NCI-H187 treated with DMSO at 0.1 percent for 48 hours (cell line): ENCODE data around the gene BMI1.
"Not testable (repeated sequence)": the region's sequence is repeated elsewhere in the genome, so short reads cannot be mapped to it uniquely, and the experiment has no call there.

Experiments used
- DNase-seq: peaks from one replicate; lab custom pipeline; 2025; lab: John Stamatoyannopoulos, UW

BMI1 gene

DNA sequence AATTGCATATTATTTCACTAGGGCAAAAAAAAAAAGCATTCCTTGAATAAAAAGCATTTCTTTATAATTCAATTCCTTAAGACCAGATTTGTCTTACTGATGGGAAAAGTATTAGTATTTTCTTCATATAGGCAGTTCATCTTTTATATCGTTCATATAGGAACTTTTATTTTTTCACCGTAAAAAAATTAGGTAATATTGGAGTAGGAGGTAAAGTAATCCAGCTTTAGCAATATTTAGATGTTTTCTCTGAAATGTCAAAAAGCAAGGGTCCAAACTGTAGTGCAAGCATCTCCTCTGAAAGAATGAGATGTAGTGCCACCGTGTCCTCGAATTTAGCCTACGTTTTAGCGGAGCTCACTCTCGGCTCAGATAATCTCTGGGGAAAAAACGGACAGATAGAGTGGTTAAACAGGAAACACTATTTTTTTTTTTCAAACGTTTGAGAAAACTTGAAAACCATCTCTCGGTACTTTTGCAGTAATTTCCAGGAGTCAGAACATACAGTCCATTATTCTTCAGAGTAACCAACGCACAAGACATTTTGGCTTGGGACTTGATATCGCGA, 18.9 kb downstream of the BMI1 start:
- no peak for DNase-seq

GRCh38 chr10:22340329-22341189, 19.7 kb downstream of the BMI1 start:
- DNase-seq = no peak

- no peak for DNase-seq
These were observed 20.5 kb downstream of the BMI1 start for GRCh38 chr10:22341190-22341925.

- DNase-seq = no peak
These were observed 21.0 kb downstream of the BMI1 start for GRCh38 chr10:22341926-22342196.

GRCh38 chr10:22342421-22342820, 21.5 kb downstream of the BMI1 start:
- DNase-seq = no peak

- DNase-seq = no peak
These were observed 22.8 kb downstream of the BMI1 start for GRCh38 chr10:22343731-22344130.

GRCh38 chr10:22344249-22344648, 23.4 kb downstream of the BMI1 start:
- no peak for DNase-seq

DNA sequence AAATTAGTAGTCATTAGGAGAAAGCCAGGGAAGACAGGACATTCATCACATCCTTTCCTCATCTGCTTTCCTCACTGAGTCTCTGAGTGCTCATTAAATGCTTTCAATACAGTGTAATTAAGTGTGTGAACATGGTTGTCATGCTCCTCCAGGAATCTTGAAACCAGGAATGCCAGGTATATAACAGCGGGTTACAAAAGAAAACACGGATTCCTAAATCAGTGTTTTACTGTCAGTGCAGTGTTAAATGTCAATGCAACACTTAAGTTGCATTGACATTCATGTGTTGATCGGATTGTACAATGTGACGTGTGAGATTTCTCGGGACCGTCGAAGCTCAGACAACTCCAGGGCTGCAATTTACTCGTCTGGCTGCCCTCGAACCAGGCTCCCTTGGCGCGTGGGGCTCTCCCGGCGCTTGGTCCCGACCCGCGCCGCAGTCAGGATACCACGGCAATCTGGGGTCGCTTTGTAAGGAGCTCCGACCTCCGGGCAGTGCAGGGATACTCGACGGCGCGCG, 23.9 kb downstream of the BMI1 start:
- no peak for DNase-seq

DNA sequence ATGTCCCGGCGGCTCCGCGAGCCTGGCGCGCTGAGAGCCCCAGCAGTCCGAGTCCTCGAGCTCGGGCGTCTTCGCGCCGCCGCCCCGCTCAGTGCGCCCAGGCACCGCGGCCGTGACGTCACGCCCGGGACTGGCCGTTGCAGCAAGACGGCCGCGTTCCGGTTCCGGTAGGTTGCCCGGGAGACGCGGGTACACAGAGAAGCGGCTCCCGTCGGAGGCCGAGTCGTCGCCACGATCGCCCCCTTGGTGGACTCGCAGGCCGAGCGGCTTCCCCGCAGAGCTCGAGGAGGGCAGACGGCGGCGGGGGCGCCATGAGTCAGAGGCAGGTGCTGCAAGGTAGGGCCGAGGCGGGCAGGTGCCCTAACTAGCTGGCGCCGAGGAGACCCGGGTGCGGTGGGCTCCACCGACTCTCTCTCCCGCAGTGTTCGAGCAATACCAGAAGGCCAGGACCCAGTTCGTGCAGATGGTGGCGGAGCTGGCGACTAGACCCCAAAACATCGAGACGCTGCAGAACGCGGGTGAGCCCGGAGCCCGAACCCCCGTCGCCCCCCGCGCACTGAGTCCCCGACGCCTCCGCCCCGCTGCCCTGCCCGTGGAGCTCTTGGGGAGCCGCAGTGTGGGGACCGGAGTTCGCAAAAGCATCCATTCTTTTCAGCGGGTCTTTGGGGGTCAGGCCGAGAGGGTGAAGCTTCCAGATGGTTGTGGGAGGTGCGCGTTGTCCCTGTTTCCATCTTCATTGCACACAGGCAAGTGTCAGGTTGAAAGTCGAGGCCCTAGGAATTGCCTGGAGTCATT, 24.6 kb downstream of the BMI1 start, which contains the start of gene SPAG6:
SPAG6 (plus strand) TSS at position 196 of the 795 bp plus-strand sequence; CDS start at position 312, 116 bp downstream.
- DNase-seq = peak; percentile 25

DNA sequence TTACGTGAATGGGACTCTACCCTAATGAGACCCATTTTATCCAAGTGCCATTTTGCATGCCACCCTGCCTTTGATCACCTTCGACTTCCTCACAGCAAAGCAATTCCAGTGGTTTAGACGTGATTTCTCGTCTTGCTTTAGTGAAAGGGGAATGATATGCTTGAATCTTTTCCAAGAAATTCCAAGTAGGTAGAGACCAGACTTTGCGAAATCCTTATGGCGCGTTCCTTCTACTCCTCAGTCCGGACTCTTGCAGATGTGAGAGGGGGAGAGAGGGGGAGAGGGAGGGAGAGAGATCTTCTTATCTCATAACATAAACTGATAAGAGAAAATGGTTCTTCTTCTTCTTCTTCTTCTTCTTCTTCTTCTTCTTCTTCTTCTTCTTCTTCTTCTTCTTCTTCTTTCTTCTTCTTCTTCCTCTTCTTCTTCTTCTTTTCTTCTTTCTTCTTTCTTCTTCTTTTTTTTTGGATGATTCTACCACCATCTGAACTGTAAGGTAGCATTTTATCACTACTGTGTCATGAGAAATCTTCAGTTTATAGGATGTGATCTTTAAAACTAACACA, 25.3 kb downstream of the BMI1 start:
- DNase-seq = no peak

- DNase-seq = no peak
These were observed 28.9 kb downstream of the BMI1 start for GRCh38 chr10:22349755-22350154.

DNA sequence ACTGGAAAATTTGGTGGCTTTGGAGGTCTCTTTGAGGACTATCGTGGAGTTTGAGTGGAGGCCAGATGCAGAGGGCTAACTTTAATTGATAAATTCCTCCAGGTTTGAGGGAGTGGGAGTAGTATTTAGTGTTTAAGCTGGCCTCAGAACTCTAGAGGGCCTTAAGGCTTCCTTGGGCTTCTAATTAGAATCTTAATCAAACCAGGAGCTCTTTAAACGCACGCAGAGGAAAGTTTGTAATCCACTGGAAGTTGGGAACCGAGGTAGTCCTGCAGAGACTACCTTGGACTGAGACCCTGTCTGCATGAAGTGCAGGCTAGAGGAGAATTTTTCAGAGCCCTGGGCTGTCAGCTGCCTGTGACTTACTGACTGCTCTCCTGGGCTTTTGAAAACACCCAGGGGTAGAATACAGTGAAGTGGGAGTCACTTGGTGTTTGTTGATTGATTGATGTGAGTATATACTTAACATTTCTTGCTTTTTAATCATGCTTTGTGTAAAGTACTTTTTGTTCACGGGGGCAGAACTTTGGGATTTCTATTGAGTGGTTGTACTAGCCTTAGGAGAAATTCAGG, 30.3 kb downstream of the BMI1 start:
- no peak for DNase-seq

- DNase-seq = no peak
These were observed 35.5 kb downstream of the BMI1 start for GRCh38 chr10:22356324-22356873.

DNA sequence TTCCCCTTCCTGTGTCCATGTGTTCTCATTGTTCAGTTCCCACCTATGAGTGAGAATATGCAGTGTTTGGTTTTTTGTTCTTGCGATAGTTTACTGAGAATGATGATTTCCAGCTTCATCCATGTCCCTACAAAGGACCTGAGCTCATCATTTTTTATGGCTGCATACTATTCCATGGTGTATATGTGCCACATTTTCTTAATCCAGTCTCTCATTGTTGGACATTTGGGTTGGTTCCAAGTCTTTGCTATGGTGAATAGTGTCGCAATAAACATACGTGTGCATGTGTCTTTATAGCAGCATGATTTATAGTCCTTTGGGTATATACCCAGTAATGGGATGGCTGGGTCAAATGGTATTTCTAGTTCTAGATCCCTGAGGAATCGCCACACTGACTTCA, 36.9 kb downstream of the BMI1 start:
- not testable (repeated sequence) for DNase-seq

DNA sequence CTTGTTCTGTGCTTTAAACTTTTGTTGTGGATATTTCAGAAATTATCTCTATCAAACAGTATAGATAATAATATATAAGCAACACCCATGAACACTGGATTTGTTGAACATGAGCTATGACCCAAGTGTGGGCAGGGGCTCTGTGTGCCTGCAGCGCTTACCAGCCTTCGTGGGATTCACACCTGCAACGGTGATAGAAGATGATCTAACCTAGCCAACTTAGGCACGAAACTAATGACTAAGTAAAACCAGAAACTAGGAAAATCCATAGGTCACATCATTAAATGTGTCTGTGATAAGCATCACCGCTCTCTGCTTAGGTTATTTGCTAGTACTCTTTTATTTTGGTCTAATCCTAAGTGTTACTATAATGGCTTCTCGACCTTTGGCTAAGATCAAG, 42.4 kb downstream of the BMI1 start:
- DNase-seq = no peak

- no peak for DNase-seq
These were observed 43.7 kb downstream of the BMI1 start for GRCh38 chr10:22364407-22365140.

DNA sequence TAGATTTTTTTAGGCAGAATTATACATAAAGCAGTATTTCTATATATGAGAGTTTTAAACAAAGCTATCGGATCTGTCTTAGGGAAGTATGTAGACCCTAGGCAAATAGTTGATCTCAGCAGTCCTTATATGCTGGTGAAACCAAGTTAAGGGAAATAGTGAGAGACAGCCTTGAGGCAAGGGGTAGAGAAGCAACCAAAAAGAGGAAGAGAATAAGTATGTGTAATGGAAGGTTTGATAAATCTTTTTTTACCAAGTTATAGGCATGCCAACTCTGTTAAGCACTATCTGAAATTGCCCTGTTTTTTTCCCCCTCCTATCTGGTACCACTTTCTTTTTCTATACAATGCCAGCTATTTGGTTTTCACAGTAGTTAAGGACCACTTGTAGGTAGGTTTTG, 44.3 kb downstream of the BMI1 start:
- DNase-seq = no peak

GRCh38 chr10:22365644-22366434, 44.9 kb downstream of the BMI1 start:
- DNase-seq = no peak

DNA sequence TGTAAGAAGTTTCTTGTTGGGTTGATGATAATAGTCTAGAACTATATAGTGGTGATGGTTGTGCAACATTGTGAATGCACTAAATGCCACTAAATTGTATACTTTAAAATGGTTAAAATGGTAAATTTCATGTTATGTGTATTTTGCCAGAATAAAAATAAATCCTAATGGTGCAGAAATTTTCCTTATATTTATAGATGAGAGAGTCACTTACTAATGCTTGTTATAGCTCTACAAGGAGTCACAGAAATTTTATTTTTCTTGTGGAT, 45.5 kb downstream of the BMI1 start:
- DNase-seq = no peak

DNA sequence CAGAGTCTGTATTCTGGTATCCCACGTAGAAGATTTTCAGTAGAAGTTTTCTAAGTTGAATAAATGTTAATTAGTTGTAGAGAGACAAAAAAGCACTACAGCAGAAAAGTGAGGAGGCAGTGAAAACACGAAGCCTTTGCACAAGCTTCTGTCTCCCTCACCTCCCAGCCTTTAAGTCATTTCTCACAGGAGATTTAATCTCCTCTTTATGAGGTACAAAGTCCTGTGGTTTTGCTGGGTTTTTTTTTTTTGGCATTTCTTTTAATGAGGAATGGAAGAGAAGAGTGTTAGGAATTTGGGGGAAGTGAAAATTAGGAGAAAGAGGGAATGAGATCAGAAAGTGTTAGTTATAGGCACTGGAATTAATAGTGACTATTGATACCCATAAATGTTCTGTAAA, 45.9 kb downstream of the BMI1 start:
- DNase-seq = no peak
